Temporal lobe (tissue), 1 donor: ENCODE data around the gene OLIG1. TPM values are rescaled to one million over a fixed set of nuclear protein-coding genes. Genes with fewer than 3 reads are reported as not detected.

ENCODE experiments used
- total RNA-seq: library from RNA; depleted of rRNA; stranded (reverse); fragments of >200 nt; gene quantifications from one replicate; pipeline ENCODE4 v1.2.3, GENCODE V29; 2014

The OLIG1 gene
- total RNA-seq, 1 donor from 2014 or later = 19.4 TPM

Other genes with a start within 250 kb of the OLIG1 start
- 15.2 TPM for gene OLIG2, start 44.2 kb upstream of the OLIG1 start, total RNA-seq
- gene IFNAR2, start 159.8 kb downstream of the OLIG1 start, total RNA-seq = 7.9 TPM
- gene IL10RB, start 196.2 kb downstream of the OLIG1 start, total RNA-seq = 7.6 TPM